ENCODE results near the gene UBE2L3. TPM values are rescaled to one million over a fixed set of nuclear protein-coding genes. Genes with fewer than 3 reads are reported as not detected.
A peak's percentile ranks its signal among the peaks of the same experiment; 100 is the strongest.

The UBE2L3 gene
- total RNA-seq, 4 donors from 2014 or later: 12.1 to 41.6 (median 24.1) TPM

MicroRNAs within 50 kb of the gene (microRNA counts, 767-probe panel; counts per million panel counts)
- microRNA hsa-miR-130b-3p: 0 to 2,437 counts per million in 2 donors
- microRNA hsa-miR-301b: 0 counts per million in 2 donors

Small RNA genes lying within 50 kb of the gene (microRNA-seq; reads per million reads assigned to microRNA genes)
- gene MIR130B (ENCODE audit: borderline microRNAs expressed, borderline replicate concordance): 108 reads per million, percentile 56 among the genes with 10 or more reads in this experiment
- gene MIR301B (ENCODE audit: borderline microRNAs expressed, borderline replicate concordance): not detected

Small RNA genes lying within 50 kb of the gene (small RNA-seq; reads per million reads assigned to genes)
- not detected for gene MIR301B
- gene RF00492: not detected
- not detected for gene RN7SKP221

Other genes starting within 250 kb of the UBE2L3 start
- gene RIMBP3B, start 184.0 kb upstream of the UBE2L3 start, total RNA-seq: under 1 TPM in 2 of 4 donors, not detected in 2; 0.27 to 0.41 TPM
- 1 to 10 TPM in 3 of 4 donors, under 1 TPM in 1; 0.26 to 8.4 (median 5.2) TPM for gene HIC2, start 150.3 kb upstream of the UBE2L3 start, total RNA-seq
- 10 to 100 TPM in 1 of 4 donors, under 1 TPM in 2, not detected in 1; 0.28 to 20.7 (median 0.79) TPM for gene TMEM191C, start 100.3 kb upstream of the UBE2L3 start, total RNA-seq
- gene RIMBP3C, start 16.3 kb upstream of the UBE2L3 start, total RNA-seq: not detected
- 10 to 100 TPM; 10.9 to 42.5 (median 16.0) TPM for gene YDJC, start 62.3 kb downstream of the UBE2L3 start, total RNA-seq
- gene CCDC116, start 65.0 kb downstream of the UBE2L3 start, total RNA-seq: 1 to 10 TPM in 2 of 4 donors, not detected in 2; 1.5 to 3.5 TPM
- 10 to 100 TPM in 2 of 4 donors, 1 to 10 TPM in 2; 1.8 to 22.4 (median 11.3) TPM for gene SDF2L1, start 74.6 kb downstream of the UBE2L3 start, total RNA-seq
- gene PPIL2, start 98.3 kb downstream of the UBE2L3 start, total RNA-seq: 10 to 100 TPM in 2 of 4 donors, 1 to 10 TPM in 2; 5.6 to 37.9 (median 15.3) TPM
- gene YPEL1, start 168.1 kb downstream of the UBE2L3 start, total RNA-seq: 10 to 100 TPM in 1 of 4 donors, 1 to 10 TPM in 3; 2.3 to 13.7 (median 7.6) TPM